SIG-M5 treated with dmso at 0.1 percent for 504 hours (cell line): Measurements from ENCODE around the gene TRAF3IP1.

ENCODE experiments used
- DNase-seq: peaks from one replicate; lab custom pipeline; 2025; ENCODE audit not compliant: unreplicated experiment; lab: John Stamatoyannopoulos, UW

The TRAF3IP1 gene

DNA sequence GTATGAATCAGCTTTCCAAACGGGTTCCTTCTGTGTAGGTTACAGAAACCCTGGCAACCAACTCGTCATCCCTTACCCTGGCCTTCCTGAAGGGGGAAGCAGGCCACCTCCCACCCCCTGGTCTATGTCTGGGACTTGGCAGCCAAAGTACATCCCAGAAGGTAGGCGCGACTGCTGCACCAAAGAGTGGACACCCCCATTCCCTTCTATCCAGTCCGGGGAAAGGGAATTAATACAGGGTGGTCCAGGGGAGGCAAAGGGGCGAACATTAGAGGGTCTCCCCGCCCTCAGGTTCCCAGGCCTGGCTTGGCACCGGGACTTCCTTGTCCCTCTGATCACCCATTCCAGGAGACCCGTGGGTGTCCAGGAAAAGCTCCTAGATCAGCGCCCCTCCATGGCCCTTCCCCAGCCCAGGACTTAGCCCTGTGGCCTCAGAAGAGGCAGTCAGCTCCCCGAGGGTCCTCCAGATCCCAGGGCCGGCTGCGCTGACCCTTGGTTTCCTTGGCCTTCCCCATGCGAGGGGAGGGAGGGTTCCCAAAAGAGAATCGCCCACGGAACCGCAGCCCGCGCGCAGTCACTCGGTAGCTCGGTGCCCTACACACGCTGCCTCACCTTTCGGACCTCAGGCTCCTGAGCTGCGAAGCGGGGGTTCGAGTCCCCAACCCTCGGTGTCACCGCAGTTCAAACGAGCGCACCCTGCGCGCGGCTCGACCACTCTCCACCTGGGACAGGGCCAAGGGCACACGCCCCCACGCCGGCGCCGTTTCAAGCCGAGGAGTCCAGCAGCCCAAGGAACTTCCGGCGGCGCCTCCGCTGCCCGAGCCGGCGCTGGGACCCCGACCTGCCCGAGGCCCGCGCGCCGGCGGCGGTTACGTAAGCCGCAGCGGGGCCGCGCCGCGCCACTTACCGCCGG is 32.3 kb upstream of the TRAF3IP1 start, which contains the start of gene PER2:
Gene PER2 (minus strand): TSS at position 874 of the 913 bp plus-strand sequence. CDS start 10,674 bp downstream, outside the sequence.
- DNase-seq, result peak; percentile 91

DNA sequence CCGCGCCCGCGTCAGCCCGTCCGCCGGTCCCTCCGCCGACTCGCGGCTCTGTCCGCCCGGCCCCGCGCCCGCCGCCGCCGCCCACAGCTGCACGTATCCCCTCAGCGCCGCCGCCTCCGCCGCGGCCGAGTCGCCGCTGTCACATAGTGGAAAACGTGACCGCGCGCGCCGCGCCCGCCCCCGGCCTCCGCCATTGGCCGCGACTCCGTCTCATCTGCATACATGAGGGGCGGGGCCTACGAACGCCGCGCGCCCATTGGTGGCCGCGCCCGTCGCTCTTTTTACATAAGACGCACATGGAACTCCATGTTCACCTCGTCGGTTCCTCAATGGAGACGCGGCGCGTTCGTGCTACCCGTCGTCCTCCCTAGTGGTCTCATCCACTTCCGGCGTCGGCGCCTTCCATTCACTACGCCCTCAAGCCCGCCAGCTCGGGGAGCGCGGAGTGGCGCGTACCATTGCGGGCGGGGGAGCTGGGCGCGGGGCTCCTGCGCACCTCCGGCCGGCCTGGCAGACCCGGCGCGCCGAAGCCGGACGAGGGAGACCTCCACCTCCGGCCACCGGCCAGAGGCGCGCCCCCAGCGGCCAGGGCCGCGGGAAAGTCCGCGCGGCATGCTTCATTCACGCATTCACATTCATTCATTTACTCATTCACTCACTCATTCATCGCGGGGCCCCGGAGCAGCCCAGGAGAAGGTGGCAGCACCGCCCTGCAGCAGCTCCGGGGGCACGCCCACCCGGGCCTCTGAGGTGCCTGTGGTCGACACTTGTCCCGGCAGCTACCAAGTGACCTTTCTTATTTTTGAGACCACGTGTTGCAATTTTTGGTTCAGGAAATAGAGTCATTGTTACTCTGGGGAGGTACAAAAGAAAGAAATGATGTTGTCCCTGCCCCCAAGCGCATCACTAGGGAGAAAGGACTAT is 31.4 kb upstream of the TRAF3IP1 start:
- DNase-seq, result peak; percentile 97

DNA sequence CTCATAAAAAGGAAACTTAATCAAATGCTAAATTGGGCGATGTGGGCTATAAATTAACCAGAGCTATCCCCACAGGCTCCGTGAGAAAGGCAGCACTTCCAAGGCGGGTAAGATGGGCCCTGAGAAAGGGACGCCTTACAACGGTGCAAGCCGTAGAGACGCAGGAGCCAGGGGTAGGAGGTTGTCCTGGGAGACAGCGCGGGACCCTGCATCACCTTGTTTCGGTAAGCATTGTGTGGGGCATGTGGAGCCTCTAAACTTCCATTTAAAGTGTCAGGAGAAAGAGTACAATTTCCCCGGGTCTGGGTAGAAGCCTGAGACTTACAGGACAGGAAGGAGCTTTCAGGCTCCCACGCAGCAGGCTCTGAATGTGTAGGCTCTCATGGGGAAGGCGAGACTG is 30.7 kb upstream of the TRAF3IP1 start:
- no peak for DNase-seq

DNA sequence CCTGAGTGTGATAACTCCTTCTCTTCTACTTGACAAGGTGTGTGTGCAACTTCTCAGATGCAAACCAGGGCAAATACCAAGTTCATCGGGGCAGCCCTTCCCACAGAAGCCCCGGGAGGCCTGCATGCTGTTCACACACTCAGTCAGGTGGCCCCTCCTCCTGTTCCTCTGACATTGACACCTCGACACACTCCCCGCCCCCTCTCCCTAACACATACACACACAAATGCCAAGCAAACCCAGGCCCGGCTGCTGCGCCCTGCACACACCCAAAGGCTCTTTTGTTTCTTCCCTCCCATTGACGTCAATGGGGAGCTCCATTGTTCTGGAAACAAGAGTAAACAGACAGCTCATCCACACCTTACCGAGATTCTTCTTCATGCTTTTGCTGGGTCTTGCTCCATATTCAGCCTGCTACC is 30.2 kb upstream of the TRAF3IP1 start:
- peak; percentile 49 for DNase-seq

DNA sequence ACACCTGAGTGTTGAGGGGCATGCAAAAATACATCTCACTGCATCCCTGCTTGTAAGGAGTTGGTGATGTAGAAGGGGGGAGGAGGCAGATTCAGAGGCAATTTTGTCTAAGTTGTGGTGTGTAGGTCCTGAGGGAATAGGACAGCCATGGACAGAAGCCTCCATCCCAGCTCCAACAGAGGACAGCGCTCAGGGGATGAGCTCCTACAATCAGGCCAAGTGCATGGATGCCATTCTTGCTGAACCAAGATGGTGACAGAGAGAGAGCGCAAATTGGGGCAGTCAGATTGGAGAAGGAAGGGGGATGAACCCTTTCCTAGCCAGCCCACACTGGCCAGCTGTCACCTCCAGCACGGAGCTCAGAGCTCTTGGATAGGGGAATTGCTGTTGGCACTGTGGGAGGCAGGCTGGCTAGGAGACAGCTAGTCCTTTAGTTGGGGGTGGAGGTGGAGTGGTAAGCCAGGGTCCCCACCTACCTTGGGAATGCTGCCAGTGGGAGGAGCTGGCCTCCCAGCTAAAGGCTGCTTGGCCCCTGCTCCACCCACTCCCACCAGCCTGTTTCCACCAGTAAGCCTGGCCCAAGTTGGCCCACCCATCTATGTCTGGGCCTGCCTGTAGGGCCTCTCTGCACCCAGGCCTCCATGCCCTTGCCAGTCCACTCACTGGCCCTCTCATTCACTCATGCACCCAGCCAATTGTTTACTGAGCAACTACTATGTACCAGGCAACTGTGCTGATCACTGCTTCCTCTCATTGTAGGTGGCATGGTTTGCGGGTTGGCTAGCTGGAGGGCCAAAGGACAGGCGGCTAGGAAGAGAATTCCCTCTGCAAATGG is 29.4 kb upstream of the TRAF3IP1 start:
- DNase-seq, result no peak

DNA sequence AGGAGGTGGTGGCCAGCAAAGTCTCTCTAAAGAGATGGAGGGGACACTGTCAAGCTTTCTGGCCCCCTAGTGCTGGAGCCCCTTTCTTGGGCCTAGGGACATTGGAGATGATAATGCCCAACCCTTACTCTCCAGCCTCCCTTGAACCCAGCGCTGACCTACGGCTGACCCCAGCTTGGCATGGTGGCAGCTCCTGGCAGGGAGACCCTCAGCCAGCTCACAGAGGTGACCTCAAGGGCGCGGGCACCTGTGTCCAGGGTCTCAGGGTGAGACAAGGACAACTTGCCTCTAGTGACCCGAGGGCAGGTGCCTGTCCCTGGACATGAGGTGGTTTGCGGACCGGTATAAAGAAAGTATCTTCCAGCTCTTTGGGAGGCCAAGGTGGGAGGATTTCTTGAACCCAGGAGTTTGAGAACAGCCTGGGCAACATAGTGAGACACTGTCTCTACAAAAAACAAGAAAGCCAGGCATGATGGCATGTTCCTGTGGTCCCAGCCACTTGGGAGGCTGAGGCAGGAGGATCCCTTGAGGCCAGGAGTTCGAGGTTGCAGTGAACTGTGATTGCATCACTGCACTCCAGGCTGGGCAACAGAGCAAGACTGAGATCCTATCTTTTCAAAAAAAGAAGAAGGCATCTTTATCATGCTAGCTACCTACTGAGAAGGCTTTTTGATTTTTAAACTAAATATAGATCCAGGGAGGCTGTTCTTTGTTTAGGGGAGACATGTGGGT is 28.6 kb upstream of the TRAF3IP1 start:
- DNase-seq, result no peak

DNA sequence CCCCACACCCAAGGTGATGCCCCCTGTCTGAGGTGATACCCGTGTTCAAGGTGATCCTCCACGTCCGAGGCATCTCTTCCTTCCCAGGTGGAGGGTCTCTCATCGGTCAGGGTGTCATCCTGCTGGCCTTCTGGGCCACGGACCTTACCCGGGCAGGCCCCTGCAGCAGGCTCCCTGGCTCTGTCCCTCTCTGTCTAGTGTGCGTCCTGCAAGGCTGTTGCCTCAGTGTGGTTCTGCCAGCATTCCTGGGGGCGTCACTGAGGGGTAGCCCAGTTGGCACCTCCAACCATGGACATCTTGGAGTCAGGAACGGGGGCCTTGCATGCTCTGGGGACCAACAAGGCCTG is 26.3 kb upstream of the TRAF3IP1 start:
- DNase-seq, result no peak

DNA sequence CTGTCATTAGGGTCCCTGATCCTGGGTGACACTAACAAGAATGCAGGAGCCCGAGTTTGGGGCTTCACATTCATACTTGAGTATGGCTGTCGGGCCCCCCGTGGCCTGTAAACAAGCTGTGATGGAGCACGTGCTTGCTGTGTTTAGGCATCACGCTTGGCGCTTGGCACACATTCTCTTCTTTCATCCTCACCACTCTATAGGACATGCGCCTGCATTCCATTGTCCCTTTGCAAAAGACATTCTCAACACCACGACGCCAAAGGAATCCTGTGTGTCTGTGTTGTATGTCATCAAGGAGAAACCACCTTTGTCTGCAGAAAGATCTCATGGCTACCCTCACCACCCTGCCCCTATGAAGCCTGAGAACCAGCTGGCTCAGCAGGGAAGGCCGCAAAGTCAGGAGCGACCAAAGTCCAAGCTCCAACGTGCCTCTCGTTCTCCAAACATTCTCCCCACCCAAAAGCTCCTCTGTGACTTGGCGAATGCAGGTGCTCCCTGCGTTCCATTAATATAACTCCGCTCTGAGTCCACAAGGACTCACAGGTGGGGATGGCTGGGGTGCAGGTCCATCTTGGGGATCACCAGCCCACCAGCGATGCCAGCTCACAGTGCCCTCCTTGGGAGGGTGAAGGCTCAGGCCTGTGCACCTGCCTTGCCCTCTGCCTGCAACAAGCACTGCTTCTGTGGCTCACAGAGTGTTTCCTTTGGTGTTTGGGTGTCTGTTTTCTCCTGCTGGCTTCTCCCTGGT is 25.8 kb upstream of the TRAF3IP1 start:
- no peak for DNase-seq

DNA sequence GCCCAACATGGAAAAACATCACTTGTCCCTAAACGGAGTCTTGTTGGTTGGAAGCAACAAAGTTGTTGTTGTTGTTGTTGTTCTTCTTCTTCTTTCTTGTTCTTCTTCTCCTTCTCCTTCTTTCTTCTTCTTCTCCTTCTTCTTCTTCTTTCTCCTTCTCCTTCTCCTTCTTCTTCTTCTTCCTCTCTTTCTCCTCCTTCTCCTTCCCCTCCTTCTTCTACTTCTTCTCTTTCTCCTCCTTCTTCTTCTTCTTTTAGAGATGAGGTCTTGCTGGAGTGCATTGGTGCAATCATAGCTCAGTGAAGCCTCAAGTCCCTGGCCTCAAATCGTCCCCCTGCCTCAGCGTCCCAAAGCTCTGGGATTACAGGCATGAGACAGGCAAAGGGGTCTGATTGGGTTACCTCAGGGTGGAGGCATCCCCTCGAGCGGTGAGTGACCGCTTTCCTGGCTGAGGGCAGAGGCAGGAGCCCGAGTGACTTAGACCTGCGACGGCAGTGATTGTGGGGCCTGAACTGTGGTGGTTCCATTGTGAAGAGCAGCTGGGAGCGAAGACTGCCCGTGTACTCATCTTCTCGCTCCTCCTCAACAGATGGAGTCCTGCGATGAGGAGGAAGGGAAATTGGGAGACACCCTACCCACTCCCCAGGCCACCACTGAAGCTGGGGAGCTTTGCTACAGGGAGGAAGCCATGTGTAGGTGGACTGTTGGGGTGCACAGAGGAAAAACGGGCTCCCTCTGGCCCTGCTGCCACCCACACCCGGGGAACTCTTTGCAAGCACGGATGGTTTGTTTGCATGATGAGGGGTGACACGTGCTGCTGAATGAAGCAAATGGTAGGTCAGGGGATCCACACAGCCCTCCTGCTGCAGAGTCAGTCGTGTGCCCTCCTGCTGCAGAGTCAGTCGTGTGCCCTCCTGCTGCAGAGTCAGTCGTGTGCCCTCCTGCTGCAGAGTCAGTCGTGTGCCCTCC is 24.9 kb upstream of the TRAF3IP1 start:
- no peak for DNase-seq

DNA sequence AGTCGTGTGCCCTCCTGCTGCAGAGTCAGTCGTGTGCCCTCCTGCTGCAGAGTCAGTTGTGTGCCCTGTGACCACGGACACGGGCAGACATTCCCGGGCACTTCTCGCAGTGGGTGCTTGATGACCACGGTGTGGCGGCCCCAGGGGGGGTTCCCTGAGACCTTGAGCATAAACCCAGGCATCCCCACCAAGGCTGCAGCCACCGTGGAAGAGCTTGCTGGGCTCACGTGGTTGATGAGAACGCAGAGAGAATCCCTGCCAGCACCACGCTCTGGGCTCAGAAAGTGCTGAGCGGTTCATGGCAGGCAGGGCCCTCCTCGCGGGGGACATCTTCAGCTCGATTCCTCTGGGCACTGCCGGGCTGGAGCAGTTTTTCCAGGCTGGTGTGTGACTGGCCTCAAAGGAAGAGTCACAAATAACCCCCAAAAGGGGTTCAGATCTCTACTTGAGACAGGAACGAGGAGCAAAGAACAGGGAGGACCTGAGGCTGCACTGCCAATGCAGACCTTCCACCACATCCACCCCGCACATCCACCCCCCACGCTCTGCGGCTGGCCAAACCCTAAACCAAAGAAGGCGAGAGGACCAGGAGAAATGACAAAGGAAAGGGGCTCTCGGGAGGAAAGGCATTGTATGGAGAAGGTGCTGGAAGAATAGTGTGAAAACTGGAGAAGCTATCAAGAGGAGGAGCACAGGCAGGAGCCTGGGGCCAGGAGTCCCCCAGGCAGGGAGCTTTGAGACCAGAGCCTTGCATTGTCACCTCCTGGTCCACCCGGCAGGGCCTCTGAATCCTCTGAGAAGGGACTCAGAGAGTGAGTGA is 23.5 kb upstream of the TRAF3IP1 start:
- DNase-seq, result no peak

DNA sequence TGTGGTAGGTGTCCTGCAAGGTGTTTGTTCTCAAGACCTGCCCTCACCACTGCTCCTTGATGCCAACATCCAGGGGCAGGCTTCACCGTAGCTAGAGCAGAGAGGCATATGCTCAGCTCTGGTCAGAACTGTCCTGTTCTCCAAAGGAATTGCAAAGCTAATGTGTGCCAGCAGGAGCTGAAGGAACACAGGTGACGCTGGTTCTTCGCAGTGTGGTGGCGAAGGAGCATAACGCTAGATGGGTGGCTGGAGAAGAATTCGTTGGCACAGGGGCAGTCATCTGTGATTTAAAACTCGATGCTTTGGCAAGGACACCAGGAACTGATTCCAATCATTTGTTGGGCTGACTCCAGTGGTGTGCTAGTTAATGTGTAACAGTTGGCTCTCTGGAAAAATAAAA is 20.5 kb upstream of the TRAF3IP1 start:
- DNase-seq, result no peak

DNA sequence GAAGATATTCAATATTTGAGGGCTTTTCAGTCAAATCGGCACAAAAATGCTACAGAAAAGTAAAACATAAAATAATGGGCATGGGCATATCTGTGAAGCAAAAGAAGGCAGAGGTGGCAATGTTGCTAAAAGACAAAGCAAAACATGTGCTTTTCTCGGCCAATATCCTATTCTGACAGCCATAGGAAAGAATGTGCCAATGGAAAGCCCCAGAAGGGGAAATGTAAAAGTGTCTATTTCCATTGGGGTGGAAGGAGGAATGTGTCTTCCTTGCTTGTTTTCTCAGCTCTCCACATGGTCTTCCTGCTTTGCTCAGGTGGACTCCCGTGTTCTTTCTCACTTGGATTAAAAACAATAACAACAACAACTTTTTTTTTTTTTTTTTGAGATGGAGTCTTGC is 18.2 kb upstream of the TRAF3IP1 start:
- no peak for DNase-seq

DNA sequence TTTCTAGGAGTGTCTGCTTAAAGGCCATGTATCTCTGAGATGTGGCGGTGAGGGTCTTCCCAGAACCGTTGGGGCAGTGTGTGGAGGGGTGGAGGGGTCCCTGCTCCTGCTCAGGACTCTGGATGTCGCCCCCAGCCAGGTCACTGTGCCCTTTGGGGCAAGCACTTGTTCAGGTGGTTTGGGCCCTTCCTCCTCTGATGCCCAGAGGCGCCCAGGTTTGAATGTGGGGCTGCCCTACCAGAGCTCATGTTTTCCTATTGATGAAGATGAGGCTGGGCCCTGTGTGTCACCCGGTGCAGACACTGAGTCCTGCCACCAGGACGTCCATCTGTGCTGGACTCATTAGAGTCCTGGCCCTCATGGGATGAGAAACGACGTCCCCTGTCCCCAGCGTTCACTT is 17.6 kb upstream of the TRAF3IP1 start:
- no peak for DNase-seq

DNA sequence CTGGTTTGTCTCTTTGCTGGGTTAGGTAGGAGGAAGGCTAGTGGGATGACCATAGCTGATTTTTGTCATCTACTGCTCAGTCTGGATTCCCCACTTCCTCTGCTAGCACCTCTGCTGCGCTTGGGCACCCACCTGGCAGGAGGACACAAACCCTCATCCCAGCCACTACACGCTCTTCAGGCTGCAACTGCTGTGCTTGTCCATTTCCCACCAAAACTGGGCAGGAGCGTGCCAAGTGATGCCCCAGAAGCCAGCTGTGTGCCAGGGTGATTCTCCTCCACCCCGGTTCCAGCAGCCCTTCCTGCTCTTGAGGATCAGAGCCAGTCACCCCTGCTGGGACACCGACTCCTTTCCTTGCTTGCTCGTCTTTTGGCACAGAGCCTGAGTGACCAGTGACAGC is 16.2 kb upstream of the TRAF3IP1 start:
- DNase-seq, result no peak

DNA sequence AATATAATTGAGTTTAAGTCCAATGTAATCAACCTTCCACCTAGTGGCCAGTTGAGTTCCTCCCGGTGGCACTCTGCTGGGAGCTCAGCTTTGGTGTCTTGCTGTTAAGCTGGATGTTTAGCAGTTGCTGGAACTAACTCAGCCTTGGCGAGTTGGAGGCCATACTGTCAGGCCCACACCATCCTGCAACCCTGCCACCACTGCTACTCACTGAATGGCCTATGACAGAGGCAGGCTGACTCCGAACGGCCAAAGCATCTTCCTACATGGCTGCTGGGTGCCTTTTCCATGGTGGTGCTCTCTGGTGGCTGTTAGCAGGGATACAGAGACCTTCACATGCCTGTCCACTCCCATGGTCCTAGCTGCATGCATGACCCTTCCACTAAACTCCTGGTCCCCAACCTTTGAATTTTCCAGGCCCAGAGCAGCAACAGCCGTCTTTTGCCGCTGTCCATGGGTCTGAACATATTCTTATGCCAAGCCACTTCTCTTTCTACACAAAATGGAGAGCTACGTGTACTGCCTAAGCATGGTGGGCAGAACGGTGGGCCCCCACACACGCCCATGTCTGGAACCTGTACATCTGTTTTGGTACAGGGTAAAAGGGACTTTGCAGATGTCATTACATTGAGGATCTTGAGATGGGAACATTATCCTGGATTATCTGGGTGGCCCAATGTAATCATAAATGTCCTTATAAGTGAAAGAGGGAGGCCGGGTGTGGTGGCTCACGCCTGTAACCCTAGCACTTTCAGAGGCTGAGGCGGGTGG is 15.0 kb upstream of the TRAF3IP1 start:
- no peak for DNase-seq

DNA sequence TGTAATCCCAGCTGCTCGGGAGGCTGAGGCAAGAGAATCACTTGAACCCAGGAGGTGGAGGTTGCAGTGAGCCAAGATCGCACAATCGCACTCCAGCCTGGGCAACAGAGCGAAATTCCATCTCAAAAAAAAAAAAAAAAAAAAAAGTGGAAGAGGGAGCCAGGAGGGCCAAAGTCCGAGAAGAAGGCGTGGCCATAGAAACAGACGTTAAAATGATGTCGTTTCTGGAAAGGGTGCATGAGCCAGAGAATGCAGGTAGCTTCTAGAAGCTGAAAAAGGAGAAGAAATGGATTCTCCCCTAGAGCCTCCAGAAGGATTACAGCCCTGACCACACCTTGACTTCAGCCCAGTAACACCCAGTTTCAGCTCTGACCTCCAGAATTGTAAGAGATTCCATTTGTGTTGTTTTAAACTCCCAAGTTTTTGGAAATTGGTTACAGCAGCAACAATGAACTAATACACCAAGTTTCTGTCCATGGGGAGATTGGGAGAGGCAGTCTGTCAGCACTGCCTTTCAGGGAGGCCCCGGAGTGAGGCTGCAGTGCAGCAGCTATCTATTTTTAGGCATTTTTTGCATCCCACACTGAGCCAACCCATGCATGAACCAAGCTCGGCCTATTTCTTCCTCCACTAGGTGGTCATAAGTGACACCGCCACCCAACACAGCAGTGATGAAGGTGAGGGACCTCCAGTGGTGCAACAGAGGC is 14.2 kb upstream of the TRAF3IP1 start:
- DNase-seq, result no peak
